Psoas muscle (tissue), 8 donors: Measurements from ENCODE around the gene TFAM. TPM values are rescaled to one million over a fixed set of nuclear protein-coding genes. Genes with fewer than 3 reads are reported as not detected.

Source experiments
- ATAC-seq, 4 donors: fragments of 200-7000 bp; cut with Tn5 transposase; one replicate each; pipeline ENCODE4 v1.9.1; 2020; ENCODE audit warnings: moderate library complexity in 3 of 4, mild to moderate bottlenecking in 2 of 4
- DNase-seq, 2 donors: peaks; one replicate each; pipeline ENCODE4 v3.0.0-alpha.2; 2020
- H3K27ac ChIP-seq: fragments of 200-600 bp; one replicate; pipeline ENCODE4 v1.8.0; 2022
- H3K27me3 ChIP-seq, 3 donors: fragments of 200-600 bp in 1 of 3; one replicate each; pipeline versions ENCODE4 v1.6.1 to v1.8.0; 2013 to 2022; ENCODE audit warnings: low read length in 2 of 3, mild to moderate bottlenecking in 2 of 3, moderate library complexity in 1 of 3; ENCODE audit not compliant: insufficient read depth in 3 of 3
- H3K36me3 ChIP-seq, 2 donors: fragments of 200-600 bp in 1 of 2; one replicate each; pipeline versions ENCODE4 v1.6.1 to v1.8.0; 2013 to 2022; ENCODE audit warnings: low read depth in 1 of 2, mild to moderate bottlenecking in 1 of 2, moderate library complexity in 1 of 2; ENCODE audit not compliant: insufficient read depth in 1 of 2
- H3K4me1 ChIP-seq: fragments of 200-600 bp; one replicate; pipeline ENCODE4 v1.8.0; 2022
- H3K4me3 ChIP-seq: fragments of 200-600 bp; one replicate; pipeline ENCODE4 v1.8.0; 2022; ENCODE audit warnings: mild to moderate bottlenecking
- H3K9me3 ChIP-seq: fragments of 200-600 bp; one replicate; pipeline ENCODE4 v1.8.0; 2022
- WGBS, 3 donors: extraction: QIAGEN DNeasy Blood & Tissue Kit; methylation state at CpG; one replicate each; pipeline versions ENCODE4 v1.1.6 to v1.1.7; 2013; 5-methylcytosine and 5-hydroxymethylcytosine counted together
- intact Hi-C, 2 donors: fragments of 100-400 bp; cut with DNase I; formaldehyde crosslinking; loops; one replicate each; pipeline versions ENCODE4 v1.11.0 to v1.14.2; 2022
- long read RNA-seq, 2 donors: library from polyadenylated mRNA; unstranded; transcript quantifications; one replicate each; pipeline ENCODE4 v2.0.0, GENCODE V29; 2021
- polyA plus RNA-seq, 3 donors: library from polyadenylated mRNA; stranded (reverse); fragments of 200-250 nt; gene quantifications; one replicate each; pipeline ENCODE4 v1.2.3, GENCODE V29; 2013
- total RNA-seq, 4 donors: library from RNA; stranded (reverse); fragmentation: NEBNext Ultra II Directional in 2 of 4; extraction: Animal tissue kit (Norgen Biotek cat#: 25700) in 2 of 4; gene quantifications; one replicate each; pipeline versions ENCODE4 v1.2.1 to v1.2.4, GENCODE V29; 2021 to 2023
- TF ChIP-seq, protein P1 (sequence below): fragments of 200-600 bp; IDR thresholded peaks from one replicate; pipeline ENCODE4 v1.8.0; 2022; ENCODE audit warnings: antibody characterized with exemption
- donor health status: healthy with polysubstance abuse.
- donor health status: DM: no; HTN: no; CAD: no; lungs with moderate emphysema.
- donor health status: Bipolar disorder and iron deficiency.
- donor health status: healthy.
- donor health status: DM: yes; HTN: yes; CAD: no.
- donor health status: DM: no; HTN: no; CAD: no.
- donor health status: DM: no; HTN: no; CAD: no.
- donor health status: DM: yes; HTN: yes; CAD: no.

Gene TFAM
- total RNA-seq = 10 to 100 TPM; 22.7 to 36.0 (median 30.2) TPM
- 10 to 100 TPM; 10.0 to 24.4 (median 18.7) TPM for polyA plus RNA-seq
- long read RNA-seq, donor 1, full-length matches to known transcripts = 8 of 11 reads
- long read RNA-seq, donor 1, partial matches to known transcripts = 1 of 11 reads
- long read RNA-seq, donor 1, other reads (novel, unspliced or antisense) = 2 of 11 reads
- long read RNA-seq, donor 2, full-length matches to known transcripts = 6 of 6 reads
- long read RNA-seq, donor 2, partial matches to known transcripts = 0 of 6 reads
- long read RNA-seq, donor 2, other reads (novel, unspliced or antisense) = 0 of 6 reads

DNA sequence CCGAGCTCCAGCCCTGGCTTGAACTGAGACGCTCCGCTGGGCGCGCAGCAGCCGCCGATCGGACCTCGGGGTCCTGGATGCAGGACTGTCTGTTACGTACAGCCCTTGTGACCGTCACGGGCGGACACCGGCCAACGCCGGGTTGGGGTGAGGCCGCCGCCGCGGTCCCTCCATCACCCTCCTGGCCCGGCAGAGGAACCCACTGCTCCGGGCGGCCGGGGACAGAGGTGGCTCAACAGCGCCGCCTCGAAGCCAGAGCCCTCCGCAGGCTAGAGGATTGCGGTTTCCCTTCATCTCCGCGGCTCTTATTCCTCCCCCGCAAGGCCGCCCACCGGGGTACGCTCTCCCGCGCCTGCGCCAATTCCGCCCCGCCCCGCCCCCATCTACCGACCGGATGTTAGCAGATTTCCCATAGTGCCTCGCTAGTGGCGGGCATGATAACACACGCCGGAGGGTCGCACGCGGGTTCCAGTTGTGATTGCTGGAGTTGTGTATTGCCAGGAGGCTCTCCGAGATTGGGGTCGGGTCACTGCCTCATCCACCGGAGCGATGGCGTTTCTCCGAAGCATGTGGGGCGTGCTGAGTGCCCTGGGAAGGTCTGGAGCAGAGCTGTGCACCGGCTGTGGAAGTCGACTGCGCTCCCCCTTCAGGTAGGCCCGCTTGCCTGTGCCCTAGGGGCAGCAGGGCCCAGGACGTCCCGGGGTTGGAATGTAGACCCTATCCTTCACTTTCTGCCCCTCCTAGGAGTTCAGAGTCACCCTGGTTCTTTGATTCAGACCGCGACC is at the start of gene TFAM:
Gene TFAM (plus strand): TSS at position 412 of the 785 bp plus-strand sequence. CDS start 138 bp downstream, at position 550.
- WGBS, 3 donors = 0 to 1% (median 0%) methylated on average over 57 to 65 of the region's 65 CpGs
- intact Hi-C loops = loop anchor here (1.0 to 10.0 kb wide), 5 partner anchors 50 to 203 kb away; partner anchors contain the start of gene UBE2D1 (in 2 of the 2)
- H3K27me3 ChIP-seq = no peaks in the 10 kb centered on the region
- H3K9me3 ChIP-seq = no peaks in the 10 kb centered on the region
- peaks cover 0 to 39% of the 10 kb centered on the region in 2 donors for H3K36me3 ChIP-seq
- H3K4me1 ChIP-seq = peaks cover 15% of the 10 kb centered on the region
- ATAC-seq (peak; percentile 96 to 97 (median 96)), DNase-seq (peak; percentile 96 to 98)
- H3K4me3 ChIP-seq = peak within 1 kb of the TSS; percentile 92
- TF ChIP-seq, protein P1, sequence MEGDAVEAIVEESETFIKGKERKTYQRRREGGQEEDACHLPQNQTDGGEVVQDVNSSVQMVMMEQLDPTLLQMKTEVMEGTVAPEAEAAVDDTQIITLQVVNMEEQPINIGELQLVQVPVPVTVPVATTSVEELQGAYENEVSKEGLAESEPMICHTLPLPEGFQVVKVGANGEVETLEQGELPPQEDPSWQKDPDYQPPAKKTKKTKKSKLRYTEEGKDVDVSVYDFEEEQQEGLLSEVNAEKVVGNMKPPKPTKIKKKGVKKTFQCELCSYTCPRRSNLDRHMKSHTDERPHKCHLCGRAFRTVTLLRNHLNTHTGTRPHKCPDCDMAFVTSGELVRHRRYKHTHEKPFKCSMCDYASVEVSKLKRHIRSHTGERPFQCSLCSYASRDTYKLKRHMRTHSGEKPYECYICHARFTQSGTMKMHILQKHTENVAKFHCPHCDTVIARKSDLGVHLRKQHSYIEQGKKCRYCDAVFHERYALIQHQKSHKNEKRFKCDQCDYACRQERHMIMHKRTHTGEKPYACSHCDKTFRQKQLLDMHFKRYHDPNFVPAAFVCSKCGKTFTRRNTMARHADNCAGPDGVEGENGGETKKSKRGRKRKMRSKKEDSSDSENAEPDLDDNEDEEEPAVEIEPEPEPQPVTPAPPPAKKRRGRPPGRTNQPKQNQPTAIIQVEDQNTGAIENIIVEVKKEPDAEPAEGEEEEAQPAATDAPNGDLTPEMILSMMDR = peak; percentile 52
- peak within 1 kb of the TSS; percentile 93 for H3K27ac ChIP-seq

DNA sequence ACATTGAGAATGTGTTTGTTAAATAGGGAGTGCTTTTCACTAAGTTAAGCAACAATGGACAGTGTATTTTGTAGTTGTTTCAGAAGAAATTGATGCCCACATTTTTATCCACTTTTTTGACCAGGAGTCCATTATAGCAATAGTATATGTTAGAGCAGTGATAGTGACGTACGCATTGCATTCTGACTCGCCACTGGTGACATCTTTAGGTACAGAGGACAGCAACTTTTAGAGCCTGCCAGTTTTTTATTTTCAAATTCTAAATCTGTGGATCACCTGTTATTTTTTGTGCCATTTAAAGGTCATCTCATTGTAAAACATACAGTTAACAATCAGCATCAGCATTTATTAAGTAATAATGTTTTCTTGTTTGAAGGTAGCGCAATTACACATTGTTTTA is 49.0 kb upstream of the TFAM start:
- TF ChIP-seq, protein P1 = no peak
- Histone ChIP-seq H3K36me3 (peaks cover 0 to 4% of the 10 kb centered on the region in 2 donors), H3K4me1 (peaks cover 52% of the 10 kb centered on the region), H3K4me3 (peak overlapping the region; percentile 92), H3K27me3 (no peaks in the 10 kb centered on the region), H3K9me3 (no peaks in the 10 kb centered on the region), H3K27ac (peak overlapping the region; percentile 99)
- 40 to 56% (median 42%) methylated on average over 4 of the region's 4 CpGs for WGBS, 3 donors
- ATAC-seq (no peak), DNase-seq (no peak)
- intact Hi-C loops = no loop called here

DNA sequence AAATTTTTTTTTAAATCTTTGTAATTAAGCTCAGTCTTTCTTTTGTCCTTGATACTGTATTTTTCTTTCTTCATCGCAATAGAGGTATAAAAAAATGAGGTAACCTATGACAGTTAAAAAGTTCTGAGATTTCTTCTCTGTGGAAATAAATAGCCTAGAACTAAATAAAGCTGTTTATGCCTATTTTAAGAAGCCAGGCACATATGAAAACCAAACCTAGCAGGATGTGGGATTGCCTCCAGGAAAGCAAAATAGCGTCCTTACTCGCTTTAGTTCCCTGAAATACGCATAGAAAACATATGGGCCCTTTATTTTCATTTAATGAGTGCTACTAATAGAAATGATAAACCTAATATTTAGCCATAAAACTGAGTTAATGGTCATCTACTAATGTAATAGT is 43.8 kb upstream of the TFAM start:
- peaks cover 66% of the 10 kb centered on the region for H3K4me1 ChIP-seq
- WGBS, 3 donors = 21 to 32% (median 25%) methylated on average over 4 of the region's 4 CpGs
- no peaks in the 10 kb centered on the region for H3K27me3 ChIP-seq
- TF ChIP-seq, protein P1 = no peak
- DNase-seq = no peak
- intact Hi-C loops = no loop called here
- no peaks in the 10 kb centered on the region for H3K9me3 ChIP-seq
- H3K27ac ChIP-seq = peak overlapping the region; percentile 99
- ATAC-seq = peak in 1 of 4 donors; percentile 57
- H3K36me3 ChIP-seq = peaks cover 2 to 3% of the 10 kb centered on the region in 2 donors
- peak overlapping the region; percentile 32 for H3K4me3 ChIP-seq

DNA sequence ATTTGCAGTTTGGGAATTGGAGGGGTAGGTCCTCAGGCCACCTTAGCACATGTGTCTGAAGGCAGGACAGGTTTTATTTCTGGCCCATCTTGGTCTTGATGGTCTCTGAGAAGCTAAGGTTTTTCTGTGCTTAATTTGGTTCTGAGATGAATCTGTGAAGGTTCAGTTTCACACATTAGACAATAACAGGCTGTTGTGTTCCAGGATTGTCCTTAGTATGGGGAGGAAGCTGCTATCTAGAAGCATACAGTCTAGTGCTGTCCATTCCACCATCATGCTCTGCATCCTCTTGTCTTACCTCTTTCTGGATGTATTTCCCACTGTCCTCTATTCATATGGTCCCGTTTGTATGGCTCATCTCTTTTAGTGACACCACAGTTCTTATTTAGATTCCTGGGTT is 43.3 kb upstream of the TFAM start:
- H3K27ac ChIP-seq = peak overlapping the region; percentile 99
- DNase-seq = no peak
- H3K36me3 ChIP-seq = peaks cover 0 to 2% of the 10 kb centered on the region in 2 donors
- 22 to 50% (median 24%) methylated on average over 1 of the region's 1 CpG for WGBS, 3 donors
- peak overlapping the region; percentile 32 for H3K4me3 ChIP-seq
- TF ChIP-seq, protein P1 = no peak
- intact Hi-C loops = no loop called here
- H3K4me1 ChIP-seq = peaks cover 66% of the 10 kb centered on the region
- H3K9me3 ChIP-seq = no peaks in the 10 kb centered on the region
- ATAC-seq = peak in 2 of 4 donors; percentile 26 to 40
- no peaks in the 10 kb centered on the region for H3K27me3 ChIP-seq
